ENCODE measurements around the gene RACK1.

- TF ChIP-seq, protein P1, sequence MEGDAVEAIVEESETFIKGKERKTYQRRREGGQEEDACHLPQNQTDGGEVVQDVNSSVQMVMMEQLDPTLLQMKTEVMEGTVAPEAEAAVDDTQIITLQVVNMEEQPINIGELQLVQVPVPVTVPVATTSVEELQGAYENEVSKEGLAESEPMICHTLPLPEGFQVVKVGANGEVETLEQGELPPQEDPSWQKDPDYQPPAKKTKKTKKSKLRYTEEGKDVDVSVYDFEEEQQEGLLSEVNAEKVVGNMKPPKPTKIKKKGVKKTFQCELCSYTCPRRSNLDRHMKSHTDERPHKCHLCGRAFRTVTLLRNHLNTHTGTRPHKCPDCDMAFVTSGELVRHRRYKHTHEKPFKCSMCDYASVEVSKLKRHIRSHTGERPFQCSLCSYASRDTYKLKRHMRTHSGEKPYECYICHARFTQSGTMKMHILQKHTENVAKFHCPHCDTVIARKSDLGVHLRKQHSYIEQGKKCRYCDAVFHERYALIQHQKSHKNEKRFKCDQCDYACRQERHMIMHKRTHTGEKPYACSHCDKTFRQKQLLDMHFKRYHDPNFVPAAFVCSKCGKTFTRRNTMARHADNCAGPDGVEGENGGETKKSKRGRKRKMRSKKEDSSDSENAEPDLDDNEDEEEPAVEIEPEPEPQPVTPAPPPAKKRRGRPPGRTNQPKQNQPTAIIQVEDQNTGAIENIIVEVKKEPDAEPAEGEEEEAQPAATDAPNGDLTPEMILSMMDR (IDR thresholded peaks at IDR 0.05): no peak
- peak; percentile 86 for TF ChIP-seq POLR2A (IDR thresholded peaks at IDR 0.05; ENCODE audit: low read depth)
- TF ChIP-seq EP300 (IDR thresholded peaks at IDR 0.05): no peak
- peak; percentile 94 to 98 for TF ChIP-seq POLR2AphosphoS5 (IDR thresholded peaks at IDR 0.05)
These were observed 17.1 kb upstream of the RACK1 start, which contains the start of gene TRIM52 for GRCh38 chr5:181260720-181261319.

All from esophagus muscularis mucosa (tissue), 4 donors.